ENCODE measurements around the gene CDH4. TPM values are rescaled to one million over a fixed set of nuclear protein-coding genes. Genes with fewer than 3 reads are reported as not detected.

CDH4 gene
- total and polyA plus RNA-seq, 2 of the 13 experiments (the other 11 are each of a cell fraction or from before 2014, with no cell fraction given) = not detected

DNA sequence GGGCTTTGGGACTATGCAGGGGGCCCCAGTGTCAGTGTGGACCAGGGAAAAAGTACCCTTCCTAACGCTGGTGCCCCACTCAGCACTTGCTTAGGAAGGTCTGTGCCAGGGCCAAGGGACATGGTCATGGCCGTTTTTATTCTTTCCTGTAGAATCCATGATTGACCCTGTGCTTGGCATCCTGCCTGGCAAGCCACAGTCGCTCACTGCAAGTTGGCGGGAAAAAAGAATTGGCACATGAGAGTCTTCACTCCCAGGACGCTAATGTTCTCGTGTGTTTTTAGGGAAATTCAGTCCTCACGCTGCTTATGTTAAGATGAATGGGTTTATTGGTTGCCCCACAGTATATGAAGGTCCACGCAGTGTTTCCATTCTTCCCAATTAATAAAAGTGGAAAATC, 253.4 kb downstream of the CDH4 start:
- Histone ChIP-seq H3K36me3 (replicated peaks in 1 of 2; ENCODE audit: control insufficient read depth in 1 of 2, insufficient read depth in 2 of 2, low read length in 2 of 2) (no peaks in the 10 kb centered on the region), H3K4me1 (ENCODE audit: insufficient read depth, low read length) (no peaks in the 10 kb centered on the region), H3K4me2 (ENCODE audit: low read depth, low read length) (no peak overlapping the region), H3K4me3 (replicated peaks in 1 of 3; ENCODE audit: insufficient read depth in 1 of 3, low read depth in 2 of 3, low read length in 3 of 3) (no peak overlapping the region), H3K27me3 (ENCODE audit: control insufficient read depth in 1 of 2, insufficient read depth in 2 of 2, low read length in 2 of 2) (peaks cover 17 to 92% of the 10 kb centered on the region in 2 experiments), H3K27ac (ENCODE audit: extremely low read length, insufficient read depth, low read length) (no peak overlapping the region), H2AFZ (ENCODE audit: low read length) (no peak overlapping the region), H3K79me2 (ENCODE audit: insufficient read depth, low read length) (no peaks in the 10 kb centered on the region), H4K20me1 (ENCODE audit: insufficient read depth, low read length) (no peaks in the 10 kb centered on the region; the same call in 1 of the 2 replicates), H3K9ac (ENCODE audit: insufficient read depth, low read depth, low read length) (no peak overlapping the region), H3K9me3 (ENCODE audit: low read length) (no peaks in the 10 kb centered on the region)
- WGBS (ENCODE audit: low lambda C conversion rate) = 31% methylated on average over 8 of the region's 8 CpGs
- TF ChIP-seq RNF2 (conservative IDR thresholded peaks at IDR 0.05; ENCODE audit: low read depth) (no peak), THAP11 (CRISPR knock-in tag; IDR thresholded peaks at IDR 0.05) (no peak), KLF13 (CRISPR knock-in tag; IDR thresholded peaks at IDR 0.05) (no peak), CBX1 (IDR thresholded peaks at IDR 0.05; ENCODE audit: low read depth) (no peak), HDAC6 (IDR thresholded peaks at IDR 0.05; ENCODE audit: low read depth, low read length) (no peak), ZNF7 (CRISPR knock-in tag; IDR thresholded peaks at IDR 0.05) (no peak), ZNF468 (CRISPR knock-in tag; IDR thresholded peaks at IDR 0.05) (no peak), MIXL1 (CRISPR knock-in tag; IDR thresholded peaks at IDR 0.05) (no peak), NRL (CRISPR knock-in tag; IDR thresholded peaks at IDR 0.05; ENCODE audit: borderline replicate concordance) (no peak), BHLHE40 (IDR thresholded peaks at IDR 0.05; ENCODE audit: low read length) (no peak), HDAC2 (CRISPR knock-in tag; IDR thresholded peaks at IDR 0.05) (no peak)
- TF ChIP-seq, protein P1, sequence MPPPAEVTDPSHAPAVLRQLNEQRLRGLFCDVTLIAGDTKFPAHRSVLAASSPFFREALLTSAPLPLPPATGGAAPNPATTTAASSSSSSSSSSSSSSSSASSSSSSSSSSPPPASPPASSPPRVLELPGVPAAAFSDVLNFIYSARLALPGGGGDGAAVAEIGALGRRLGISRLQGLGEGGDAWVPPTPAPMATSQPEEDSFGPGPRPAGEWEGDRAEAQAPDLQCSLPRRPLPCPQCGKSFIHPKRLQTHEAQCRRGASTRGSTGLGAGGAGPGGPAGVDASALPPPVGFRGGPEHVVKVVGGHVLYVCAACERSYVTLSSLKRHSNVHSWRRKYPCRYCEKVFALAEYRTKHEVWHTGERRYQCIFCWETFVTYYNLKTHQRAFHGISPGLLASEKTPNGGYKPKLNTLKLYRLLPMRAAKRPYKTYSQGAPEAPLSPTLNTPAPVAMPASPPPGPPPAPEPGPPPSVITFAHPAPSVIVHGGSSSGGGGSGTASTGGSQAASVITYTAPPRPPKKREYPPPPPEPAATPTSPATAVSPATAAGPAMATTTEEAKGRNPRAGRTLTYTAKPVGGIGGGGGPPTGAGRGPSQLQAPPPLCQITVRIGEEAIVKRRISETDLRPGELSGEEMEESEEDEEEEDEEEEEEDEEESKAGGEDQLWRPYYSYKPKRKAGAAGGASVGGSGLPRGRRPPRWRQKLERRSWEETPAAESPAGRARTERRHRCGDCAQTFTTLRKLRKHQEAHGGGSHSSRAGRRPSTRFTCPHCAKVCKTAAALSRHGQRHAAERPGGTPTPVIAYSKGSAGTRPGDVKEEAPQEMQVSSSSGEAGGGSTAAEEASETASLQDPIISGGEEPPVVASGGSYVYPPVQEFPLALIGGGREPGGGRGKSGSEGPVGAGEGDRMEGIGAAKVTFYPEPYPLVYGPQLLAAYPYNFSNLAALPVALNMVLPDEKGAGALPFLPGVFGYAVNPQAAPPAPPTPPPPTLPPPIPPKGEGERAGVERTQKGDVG (CRISPR knock-in tag; IDR thresholded peaks at IDR 0.05; ENCODE audit: borderline replicate concordance) = no peak
- TF ChIP-seq, protein P2, sequence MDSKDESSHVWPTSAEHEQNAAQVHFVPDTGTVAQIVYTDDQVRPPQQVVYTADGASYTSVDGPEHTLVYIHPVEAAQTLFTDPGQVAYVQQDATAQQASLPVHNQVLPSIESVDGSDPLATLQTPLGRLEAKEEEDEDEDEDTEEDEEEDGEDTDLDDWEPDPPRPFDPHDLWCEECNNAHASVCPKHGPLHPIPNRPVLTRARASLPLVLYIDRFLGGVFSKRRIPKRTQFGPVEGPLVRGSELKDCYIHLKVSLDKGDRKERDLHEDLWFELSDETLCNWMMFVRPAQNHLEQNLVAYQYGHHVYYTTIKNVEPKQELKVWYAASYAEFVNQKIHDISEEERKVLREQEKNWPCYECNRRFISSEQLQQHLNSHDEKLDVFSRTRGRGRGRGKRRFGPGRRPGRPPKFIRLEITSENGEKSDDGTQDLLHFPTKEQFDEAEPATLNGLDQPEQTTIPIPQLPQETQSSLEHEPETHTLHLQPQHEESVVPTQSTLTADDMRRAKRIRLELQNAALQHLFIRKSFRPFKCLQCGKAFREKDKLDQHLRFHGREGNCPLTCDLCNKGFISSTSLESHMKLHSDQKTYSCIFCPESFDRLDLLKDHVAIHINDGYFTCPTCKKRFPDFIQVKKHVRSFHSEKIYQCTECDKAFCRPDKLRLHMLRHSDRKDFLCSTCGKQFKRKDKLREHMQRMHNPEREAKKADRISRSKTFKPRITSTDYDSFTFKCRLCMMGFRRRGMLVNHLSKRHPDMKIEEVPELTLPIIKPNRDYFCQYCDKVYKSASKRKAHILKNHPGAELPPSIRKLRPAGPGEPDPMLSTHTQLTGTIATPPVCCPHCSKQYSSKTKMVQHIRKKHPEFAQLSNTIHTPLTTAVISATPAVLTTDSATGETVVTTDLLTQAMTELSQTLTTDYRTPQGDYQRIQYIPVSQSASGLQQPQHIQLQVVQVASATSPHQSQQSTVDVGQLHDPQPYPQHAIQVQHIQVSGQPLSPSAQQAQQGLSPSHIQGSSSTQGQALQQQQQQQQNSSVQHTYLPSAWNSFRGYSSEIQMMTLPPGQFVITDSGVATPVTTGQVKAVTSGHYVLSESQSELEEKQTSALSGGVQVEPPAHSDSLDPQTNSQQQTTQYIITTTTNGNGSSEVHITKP (CRISPR knock-in tag; IDR thresholded peaks at IDR 0.05; ENCODE audit: low read depth) = no peak
- TF ChIP-seq, protein P3, sequence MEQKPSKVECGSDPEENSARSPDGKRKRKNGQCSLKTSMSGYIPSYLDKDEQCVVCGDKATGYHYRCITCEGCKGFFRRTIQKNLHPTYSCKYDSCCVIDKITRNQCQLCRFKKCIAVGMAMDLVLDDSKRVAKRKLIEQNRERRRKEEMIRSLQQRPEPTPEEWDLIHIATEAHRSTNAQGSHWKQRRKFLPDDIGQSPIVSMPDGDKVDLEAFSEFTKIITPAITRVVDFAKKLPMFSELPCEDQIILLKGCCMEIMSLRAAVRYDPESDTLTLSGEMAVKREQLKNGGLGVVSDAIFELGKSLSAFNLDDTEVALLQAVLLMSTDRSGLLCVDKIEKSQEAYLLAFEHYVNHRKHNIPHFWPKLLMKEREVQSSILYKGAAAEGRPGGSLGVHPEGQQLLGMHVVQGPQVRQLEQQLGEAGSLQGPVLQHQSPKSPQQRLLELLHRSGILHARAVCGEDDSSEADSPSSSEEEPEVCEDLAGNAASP (CRISPR knock-in tag; IDR thresholded peaks at IDR 0.05; ENCODE audit: borderline replicate concordance) = no peak
- TF ChIP-seq, protein P4, sequence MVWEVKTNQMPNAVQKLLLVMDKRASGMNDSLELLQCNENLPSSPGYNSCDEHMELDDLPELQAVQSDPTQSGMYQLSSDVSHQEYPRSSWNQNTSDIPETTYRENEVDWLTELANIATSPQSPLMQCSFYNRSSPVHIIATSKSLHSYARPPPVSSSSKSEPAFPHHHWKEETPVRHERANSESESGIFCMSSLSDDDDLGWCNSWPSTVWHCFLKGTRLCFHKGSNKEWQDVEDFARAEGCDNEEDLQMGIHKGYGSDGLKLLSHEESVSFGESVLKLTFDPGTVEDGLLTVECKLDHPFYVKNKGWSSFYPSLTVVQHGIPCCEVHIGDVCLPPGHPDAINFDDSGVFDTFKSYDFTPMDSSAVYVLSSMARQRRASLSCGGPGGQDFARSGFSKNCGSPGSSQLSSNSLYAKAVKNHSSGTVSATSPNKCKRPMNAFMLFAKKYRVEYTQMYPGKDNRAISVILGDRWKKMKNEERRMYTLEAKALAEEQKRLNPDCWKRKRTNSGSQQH (CRISPR knock-in tag; IDR thresholded peaks at IDR 0.05; ENCODE audit: low read depth) = no peak
- TF ChIP-seq, protein P5, sequence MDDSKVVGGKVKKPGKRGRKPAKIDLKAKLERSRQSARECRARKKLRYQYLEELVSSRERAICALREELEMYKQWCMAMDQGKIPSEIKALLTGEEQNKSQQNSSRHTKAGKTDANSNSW (CRISPR knock-in tag; IDR thresholded peaks at IDR 0.05; ENCODE audit: borderline replicate concordance) = no peak
- FAIRE-seq (no peak), DNase-seq (ENCODE audit: low spot score) (no peak), ATAC-seq (no peak)
- CTCF ChIA-PET (ENCODE audit: low intra/inter-chr PET ratio, low total read pairs) = no interaction called here
- POLR2A ChIA-PET = no interaction called here
- in situ Hi-C loops (cut with HindIII; ENCODE audit: extremely low pct_ligation_motif_present, low pct_unique_long_range_greater_than_20kb) (no loop called here), intact Hi-C loops (cut with micrococcal nuclease; ENCODE audit: unreplicated experiment) (no loop called here)
- BruUV-seq (replicated peaks) = no TSS peak

All from HepG2 (cell line).